Activated CD4-positive, alpha-beta memory T cell treated with anti-CD3 and anti-CD28 coated beads for 36 hours (primary cell): ENCODE data around the gene TPCN1. TPM values are rescaled to one million over a fixed set of nuclear protein-coding genes. Genes with fewer than 3 reads are reported as not detected.

Experiments used
- CTCF ChIA-PET: fragments of 350-600 bp; sonication (Branson Sonifier 250); formaldehyde crosslinking; loops from one replicate; lab custom pipeline; 2021; ENCODE audit warnings: antibody characterized with exemption, inconsistent platforms; lab: Charles Lee
- POLR2A ChIA-PET: fragments of 350-600 bp; sonication (Branson Sonifier 250); formaldehyde crosslinking; loops from one replicate; lab custom pipeline; 2021; ENCODE audit warnings: antibody characterized with exemption; lab: Charles Lee
- DNase-seq: peaks from one replicate; pipeline ENCODE4 v3.0.0-alpha.2; 2020
- H3K27ac Mint-ChIP-seq: one replicate; pipeline ENCODE4 v1.8.0; 2021; ENCODE audit warnings: mixed read lengths
- H3K27me3 Mint-ChIP-seq: one replicate; pipeline ENCODE4 v1.8.0; 2021; ENCODE audit warnings: mixed read lengths
- H3K36me3 Mint-ChIP-seq: one replicate; pipeline ENCODE4 v1.8.0; 2021; ENCODE audit warnings: mixed read lengths
- H3K4me1 Mint-ChIP-seq: one replicate; pipeline ENCODE4 v1.8.0; 2021; ENCODE audit warnings: low read depth, mixed read lengths
- H3K4me3 Mint-ChIP-seq: one replicate; pipeline ENCODE4 v1.8.0; 2021; ENCODE audit warnings: mild to moderate bottlenecking, mixed read lengths
- H3K9me3 Mint-ChIP-seq: one replicate; pipeline ENCODE4 v1.8.0; 2021; ENCODE audit warnings: mixed read lengths
- intact Hi-C: fragments of 100-400 bp; cut with micrococcal nuclease; formaldehyde crosslinking; loops from one replicate; pipeline ENCODE4 v1.15.1; 2023
- total RNA-seq, 2 experiments: library from RNA; stranded (reverse); gene quantifications; one replicate each; pipeline ENCODE4 v1.2.3, GENCODE V29; 2021

The TPCN1 gene
- 10 to 100 TPM; 44.0 to 51.6 TPM for total RNA-seq

GRCh38 chr12:113221181-113221996 is at the start of gene TPCN1:
TSS of gene TPCN1 (plus strand) at chr12:113221464. CDS start at chr12:113226853, 5,389 bp downstream.
- POLR2A ChIA-PET, result interaction anchor here (0.5 to 5.8 kb wide), 8 partner anchors 8 to 49 kb away, joined by 3 to 38 read pairs (median 7); partner anchors contain the start of genes DDX54 and RITA1
- intact Hi-C loops, result loop anchor here (1.0 to 5.0 kb wide), 7 partner anchors 9 to 741 kb away; partner anchors contain the start of genes OAS2 and SLC8B1
- Mint-ChIP-seq H3K9me3 (no peaks in the 10 kb centered on the region), H3K27ac (peak within 1 kb of the TSS; percentile 95), H3K36me3 (peaks cover 2% of the 10 kb centered on the region), H3K27me3 (no peaks in the 10 kb centered on the region), H3K4me1 (peaks cover 35% of the 10 kb centered on the region), H3K4me3 (peak within 1 kb of the TSS; percentile 93)
- DNase-seq, result peak; percentile 100
- CTCF ChIA-PET, result interaction anchor here (0.6 to 2.2 kb wide), 5 partner anchors 11 to 124 kb away, joined by 3 to 10 read pairs (median 4); no protein-coding TSS in a partner anchor

- H3K27ac Mint-ChIP-seq, result no peak overlapping the region
- H3K9me3 Mint-ChIP-seq, result no peaks in the 10 kb centered on the region
- H3K4me1 Mint-ChIP-seq, result peaks cover 2% of the 10 kb centered on the region
- DNase-seq, result no peak
- CTCF ChIA-PET, result interaction anchor here (1.5 to 6.3 kb wide), 4 partner anchors 10 to 178 kb away, joined by 4 to 60 read pairs (median 8); no protein-coding TSS in a partner anchor
- intact Hi-C loops, result no loop called here
- H3K27me3 Mint-ChIP-seq, result no peaks in the 10 kb centered on the region
- POLR2A ChIA-PET, result no interaction called here
- H3K4me3 Mint-ChIP-seq, result no peak overlapping the region
- peaks cover 51% of the 10 kb centered on the region for H3K36me3 Mint-ChIP-seq
These were observed 49.7 kb upstream of the TPCN1 start for GRCh38 chr12:113171543-113171942.

GRCh38 chr12:113172185-113172584 is 49.1 kb upstream of the TPCN1 start:
- peaks cover 2% of the 10 kb centered on the region for H3K4me1 Mint-ChIP-seq
- CTCF ChIA-PET, result interaction anchor here (0.9 to 6.3 kb wide), 9 partner anchors 10 to 253 kb away, joined by 3 to 60 read pairs (median 5); no protein-coding TSS in a partner anchor
- H3K4me3 Mint-ChIP-seq, result no peak overlapping the region
- intact Hi-C loops, result no loop called here
- H3K36me3 Mint-ChIP-seq, result peaks cover 54% of the 10 kb centered on the region
- POLR2A ChIA-PET, result interaction anchor here (1.4 kb wide), 1 partner anchor 19 kb away, joined by 3 read pairs; no protein-coding TSS in a partner anchor
- H3K27me3 Mint-ChIP-seq, result no peaks in the 10 kb centered on the region
- H3K9me3 Mint-ChIP-seq, result peaks cover under 1% of the 10 kb centered on the region
- no peak for DNase-seq
- no peak overlapping the region for H3K27ac Mint-ChIP-seq

- intact Hi-C loops, result no loop called here
- POLR2A ChIA-PET, result interaction anchor here (1.4 kb wide), 1 partner anchor 20 kb away, joined by 3 read pairs; no protein-coding TSS in a partner anchor
- Mint-ChIP-seq H3K4me1 (peaks cover 2% of the 10 kb centered on the region), H3K4me3 (no peak overlapping the region), H3K9me3 (peaks cover 3% of the 10 kb centered on the region), H3K27me3 (no peaks in the 10 kb centered on the region), H3K36me3 (peaks cover 64% of the 10 kb centered on the region), H3K27ac (no peak overlapping the region)
- DNase-seq, result no peak
- CTCF ChIA-PET, result interaction anchor here (0.6 to 6.3 kb wide), 16 partner anchors 8 to 180 kb away, joined by 3 to 60 read pairs (median 6); partner anchors contain the start of genes DDX54 and RITA1
These were observed 48.1 kb upstream of the TPCN1 start for GRCh38 chr12:113173081-113173698.

- Mint-ChIP-seq H3K4me1 (peaks cover 2% of the 10 kb centered on the region), H3K27me3 (no peaks in the 10 kb centered on the region), H3K9me3 (peaks cover 3% of the 10 kb centered on the region), H3K4me3 (no peak overlapping the region), H3K36me3 (peaks cover 73% of the 10 kb centered on the region), H3K27ac (no peak overlapping the region)
- intact Hi-C loops, result loop anchor here (1.0 kb wide), 1 partner anchor 125 kb away; no protein-coding TSS in a partner anchor
- CTCF ChIA-PET, result interaction anchor here (0.6 to 6.3 kb wide), 38 partner anchors 9 to 1762 kb away, joined by 3 to 60 read pairs (median 4); partner anchors contain the start of genes DDX54, OAS2 and RITA1
- POLR2A ChIA-PET, result interaction anchor here (1.5 kb wide), 1 partner anchor 21 kb away, joined by 6 read pairs; no protein-coding TSS in a partner anchor
- DNase-seq, result peak; percentile 84
These were observed 46.5 kb upstream of the TPCN1 start for GRCh38 chr12:113174461-113175384.

- ChIA-PET POLR2A (no interaction called here), CTCF (no interaction called here)
- H3K27ac Mint-ChIP-seq, result no peak overlapping the region
- no peak for DNase-seq
- H3K4me1 Mint-ChIP-seq, result peaks cover 11% of the 10 kb centered on the region
- H3K36me3 Mint-ChIP-seq, result peaks cover 52% of the 10 kb centered on the region
- peaks cover 3% of the 10 kb centered on the region for H3K9me3 Mint-ChIP-seq
- no peak overlapping the region for H3K4me3 Mint-ChIP-seq
- intact Hi-C loops, result no loop called here
- H3K27me3 Mint-ChIP-seq, result no peaks in the 10 kb centered on the region
These were observed 42.2 kb upstream of the TPCN1 start for GRCh38 chr12:113179023-113179422.

- no peak for DNase-seq
- H3K27ac Mint-ChIP-seq, result no peak overlapping the region
- ChIA-PET POLR2A (interaction anchor here (0.6 kb wide), 1 partner anchor 107 kb away, joined by 5 read pairs; no protein-coding TSS in a partner anchor), CTCF (interaction anchor here (1.0 kb wide), 1 partner anchor 132 kb away, joined by 3 read pairs; no protein-coding TSS in a partner anchor)
- intact Hi-C loops, result loop anchor here (10.0 kb wide), 1 partner anchor 154 kb away; the partner anchor contains the start of gene SLC8B1
- H3K4me1 Mint-ChIP-seq, result peaks cover 9% of the 10 kb centered on the region
- H3K9me3 Mint-ChIP-seq, result peaks cover 3% of the 10 kb centered on the region
- no peaks in the 10 kb centered on the region for H3K27me3 Mint-ChIP-seq
- peaks cover 46% of the 10 kb centered on the region for H3K36me3 Mint-ChIP-seq
- H3K4me3 Mint-ChIP-seq, result no peak overlapping the region
These were observed 40.9 kb upstream of the TPCN1 start for GRCh38 chr12:113180333-113180732.

GRCh38 chr12:113181975-113182374 is 39.3 kb upstream of the TPCN1 start:
- CTCF ChIA-PET, result no interaction called here
- intact Hi-C loops, result loop anchor here (10.0 kb wide), 1 partner anchor 153 kb away; the partner anchor contains the start of gene SLC8B1
- Mint-ChIP-seq H3K27me3 (no peaks in the 10 kb centered on the region), H3K36me3 (peaks cover 40% of the 10 kb centered on the region), H3K9me3 (peaks cover 3% of the 10 kb centered on the region), H3K27ac (no peak overlapping the region), H3K4me1 (peaks cover 19% of the 10 kb centered on the region), H3K4me3 (no peak overlapping the region)
- no peak for DNase-seq
- POLR2A ChIA-PET, result interaction anchor here (0.6 to 1.0 kb wide), 2 partner anchors 42 to 96 kb away, joined by 4 to 8 read pairs; no protein-coding TSS in a partner anchor

- DNase-seq, result no peak
- CTCF ChIA-PET, result interaction anchor here (1.3 kb wide), 1 partner anchor 30 kb away, joined by 3 read pairs; no protein-coding TSS in a partner anchor
- H3K4me1 Mint-ChIP-seq, result peaks cover 24% of the 10 kb centered on the region
- POLR2A ChIA-PET, result interaction anchor here (0.6 to 1.5 kb wide), 2 partner anchors 48 to 124 kb away, joined by 3 read pairs; no protein-coding TSS in a partner anchor
- peak overlapping the region; percentile 38 for H3K27ac Mint-ChIP-seq
- intact Hi-C loops, result loop anchor here (10.0 kb wide), 1 partner anchor 152 kb away; the partner anchor contains the start of gene SLC8B1
- H3K9me3 Mint-ChIP-seq, result no peaks in the 10 kb centered on the region
- peak overlapping the region; percentile 94 for H3K4me3 Mint-ChIP-seq
- H3K27me3 Mint-ChIP-seq, result no peaks in the 10 kb centered on the region
- H3K36me3 Mint-ChIP-seq, result peaks cover 30% of the 10 kb centered on the region
These were observed 38.2 kb upstream of the TPCN1 start for GRCh38 chr12:113183030-113183589.
